ENCODE results near the gene NUS1.

The NUS1 gene

DNA sequence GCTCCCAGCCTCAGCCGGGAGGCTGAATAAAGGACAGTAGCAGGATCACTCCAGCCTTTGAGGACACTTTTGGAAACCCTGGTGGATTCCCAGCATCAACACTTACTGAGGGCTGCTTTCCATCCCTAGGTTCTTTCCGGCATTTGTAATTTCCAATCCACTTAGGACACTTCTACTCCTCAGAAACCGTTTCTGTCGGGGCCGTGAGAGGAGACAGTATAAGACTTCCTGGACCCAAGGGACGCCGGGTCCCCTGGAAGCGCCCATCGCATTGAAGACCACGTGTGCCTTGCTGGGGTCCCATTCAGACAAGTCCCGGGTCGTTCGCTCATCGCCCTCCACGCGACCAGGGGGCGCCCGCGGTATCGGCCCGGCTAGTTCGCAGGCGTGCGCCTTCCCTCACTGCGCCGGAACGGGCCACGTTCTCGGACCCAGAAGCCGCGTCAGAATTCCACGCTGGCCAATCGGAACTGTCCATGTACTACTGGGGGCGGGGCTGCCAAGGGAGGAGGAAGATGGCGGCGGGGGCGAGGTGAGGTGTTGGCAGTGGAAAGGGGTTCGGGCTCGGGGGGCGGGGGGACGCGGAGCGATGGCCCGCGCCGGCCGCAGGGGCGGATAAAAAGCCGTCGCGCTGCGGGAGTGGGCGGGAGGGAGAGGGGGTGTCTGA lies at the start of gene NUS1 (continued):
- TF ChIP-seq ZNF670 (tag by site-specific recombination; IDR thresholded peaks at IDR 0.05; ENCODE audit: low read depth) (no peak), ZBTB7A (tag by site-specific recombination; IDR thresholded peaks at IDR 0.05; ENCODE audit: low read depth) (peak; percentile 28; the same call in 1 of the 2 replicates), TSHZ1 (tag by site-specific recombination; IDR thresholded peaks at IDR 0.05; ENCODE audit: borderline replicate concordance) (no peak), KLF9 (tag by site-specific recombination; IDR thresholded peaks at IDR 0.05; ENCODE audit: low read depth) (peak; percentile 44), ZNF335 (tag by site-specific recombination; conservative IDR thresholded peaks at IDR 0.05) (peak; percentile 84), GLIS2 (tag by site-specific recombination; IDR thresholded peaks at IDR 0.05) (peak; percentile 90), ZNF518A (tag by site-specific recombination; conservative IDR thresholded peaks at IDR 0.05; ENCODE audit: low read depth) (peak; percentile 79), ZNF184 (tag by site-specific recombination; IDR thresholded peaks at IDR 0.05) (0 out of 2 replicates have a peak, but pooled peaks have one; percentile 34), ZNF580 (tag by site-specific recombination; IDR thresholded peaks at IDR 0.05) (peak; percentile 77), ZNF843 (tag by site-specific recombination; IDR thresholded peaks at IDR 0.05) (peak; percentile 67), ZNF571 (tag by site-specific recombination; IDR thresholded peaks at IDR 0.05) (no peak), ZNF792 (tag by site-specific recombination; IDR thresholded peaks at IDR 0.05) (peak; percentile 40; the same call in 1 of the 2 replicates), ZNF302 (tag by site-specific recombination; IDR thresholded peaks at IDR 0.05; ENCODE audit: low read depth) (no peak), PRDM10 (tag by site-specific recombination; IDR thresholded peaks at IDR 0.05) (peak; percentile 86)
- TF ChIP-seq, protein P1, sequence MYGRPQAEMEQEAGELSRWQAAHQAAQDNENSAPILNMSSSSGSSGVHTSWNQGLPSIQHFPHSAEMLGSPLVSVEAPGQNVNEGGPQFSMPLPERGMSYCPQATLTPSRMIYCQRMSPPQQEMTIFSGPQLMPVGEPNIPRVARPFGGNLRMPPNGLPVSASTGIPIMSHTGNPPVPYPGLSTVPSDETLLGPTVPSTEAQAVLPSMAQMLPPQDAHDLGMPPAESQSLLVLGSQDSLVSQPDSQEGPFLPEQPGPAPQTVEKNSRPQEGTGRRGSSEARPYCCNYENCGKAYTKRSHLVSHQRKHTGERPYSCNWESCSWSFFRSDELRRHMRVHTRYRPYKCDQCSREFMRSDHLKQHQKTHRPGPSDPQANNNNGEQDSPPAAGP (tag by site-specific recombination; IDR thresholded peaks at IDR 0.05), result peak; percentile 77
- TF ChIP-seq, protein P2, sequence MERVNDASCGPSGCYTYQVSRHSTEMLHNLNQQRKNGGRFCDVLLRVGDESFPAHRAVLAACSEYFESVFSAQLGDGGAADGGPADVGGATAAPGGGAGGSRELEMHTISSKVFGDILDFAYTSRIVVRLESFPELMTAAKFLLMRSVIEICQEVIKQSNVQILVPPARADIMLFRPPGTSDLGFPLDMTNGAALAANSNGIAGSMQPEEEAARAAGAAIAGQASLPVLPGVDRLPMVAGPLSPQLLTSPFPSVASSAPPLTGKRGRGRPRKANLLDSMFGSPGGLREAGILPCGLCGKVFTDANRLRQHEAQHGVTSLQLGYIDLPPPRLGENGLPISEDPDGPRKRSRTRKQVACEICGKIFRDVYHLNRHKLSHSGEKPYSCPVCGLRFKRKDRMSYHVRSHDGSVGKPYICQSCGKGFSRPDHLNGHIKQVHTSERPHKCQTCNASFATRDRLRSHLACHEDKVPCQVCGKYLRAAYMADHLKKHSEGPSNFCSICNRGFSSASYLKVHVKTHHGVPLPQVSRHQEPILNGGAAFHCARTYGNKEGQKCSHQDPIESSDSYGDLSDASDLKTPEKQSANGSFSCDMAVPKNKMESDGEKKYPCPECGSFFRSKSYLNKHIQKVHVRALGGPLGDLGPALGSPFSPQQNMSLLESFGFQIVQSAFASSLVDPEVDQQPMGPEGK (tag by site-specific recombination; IDR thresholded peaks at IDR 0.05), result peak; percentile 58
